Heart left ventricle (tissue), 16 donors: ENCODE data around the gene BARX1. TPM values are rescaled to one million over a fixed set of nuclear protein-coding genes. Genes with fewer than 3 reads are reported as not detected.
A peak's percentile ranks its signal among the peaks of the same experiment; 100 is the strongest.

Experiments
- ATAC-seq, 4 donors: fragments of 200-7000 bp; cut with Tn5 transposase; one replicate each; pipeline ENCODE4 v1.9.1; 2020 to 2022; ENCODE audit warnings: moderate library complexity in 4 of 4, mild to moderate bottlenecking in 3 of 4, moderate number of reproducible peaks in 1 of 4
- DNase-seq, 5 donors: peaks; one replicate each; pipeline ENCODE4 v3.0.0-alpha.2; 2020
- H3K27ac ChIP-seq, 12 donors: fragments of 200-600 bp; sonication (generic) in 4 of 12; one replicate each; pipeline versions ENCODE4 v1.5.0 to v1.8.0; 2016 to 2022; ENCODE audit warnings: mild to moderate bottlenecking in 2 of 12
- H3K27me3 ChIP-seq, 9 donors: fragments of 200-600 bp; sonication (generic) in 2 of 9; one replicate each; pipeline versions ENCODE4 v1.5.1 to v1.8.0; 2016 to 2022; ENCODE audit warnings: mild to moderate bottlenecking in 3 of 9
- H3K36me3 ChIP-seq, 9 donors: fragments of 200-600 bp; sonication (generic) in 2 of 9; one replicate each; pipeline versions ENCODE4 v1.5.0 to v1.8.0; 2018 to 2022; ENCODE audit warnings: mild to moderate bottlenecking in 2 of 9
- H3K4me1 ChIP-seq, 12 donors: fragments of 200-600 bp; sonication (generic) in 4 of 12; one replicate each; pipeline versions ENCODE4 v1.5.0 to v1.8.0; 2016 to 2022; ENCODE audit warnings: mild to moderate bottlenecking in 3 of 12
- H3K4me3 ChIP-seq, 12 donors: fragments of 200-600 bp; sonication (generic) in 4 of 12; one replicate each; pipeline versions ENCODE4 v1.5.0 to v1.8.0; 2017 to 2022; ENCODE audit warnings: mild to moderate bottlenecking in 9 of 12, moderate library complexity in 4 of 12
- H3K9me3 ChIP-seq, 12 donors: fragments of 200-600 bp; sonication (generic) in 4 of 12; one replicate each; pipeline versions ENCODE4 v1.5.0 to v1.8.0; 2016 to 2022; ENCODE audit warnings: mild to moderate bottlenecking in 1 of 12
- POLR2A ChIP-seq, 2 donors: fragments of 450-650 bp; IDR thresholded peaks; one replicate each; pipeline ENCODE4 v1.6.1; 2017; ENCODE audit warnings: antibody characterized with exemption in 2 of 2, mild to moderate bottlenecking in 2 of 2, moderate library complexity in 2 of 2
- WGBS, 4 donors: extraction: QIAGEN DNeasy Blood & Tissue Kit in 2 of 4; methylation state at CpG; one replicate each; pipeline versions ENCODE4 v1.1.5 to v1.1.7; 2013 to 2018; 5-methylcytosine and 5-hydroxymethylcytosine counted together
- intact Hi-C, 10 donors: fragments of 100-400 bp; cut with DNase I; formaldehyde crosslinking; loops; one replicate each; pipeline versions ENCODE4 v1.11.1 to v1.14.2; 2022
- polyA plus RNA-seq, 2 donors: library from polyadenylated mRNA; stranded (reverse); fragments of 200-250 nt; gene quantifications; one replicate each; pipeline ENCODE4 v1.2.3, GENCODE V29; 2013
- total RNA-seq, 9 donors: library from RNA; depleted of rRNA in 2 of 9; stranded (reverse); fragments of >200 nt in 2 of 9; fragmentation: NEBNext Ultra II Directional in 3 of 9; extraction: Animal tissue kit (Norgen Biotek cat#: 25700) in 3 of 9; gene quantifications; one replicate each; pipeline versions ENCODE4 v1.1.0 to v1.2.4, GENCODE V29; 2016 to 2023
- TF ChIP-seq, protein P1 (sequence below), 12 donors: fragments of 200-600 bp; sonication (generic) in 4 of 12; IDR thresholded peaks; one replicate each; pipeline versions ENCODE4 v1.5.0 to v1.8.0; 2018 to 2022; ENCODE audit warnings: antibody characterized with exemption in 12 of 12, mild to moderate bottlenecking in 5 of 12
- donor health status: ischemic (EF 13 %, LVEDD 7.1; RV severe dilation, severe dysfunction).
- donor health status: healthy with polysubstance abuse.
- donor health status: DM: no; HTN: yes; CAD: no.
- donor health status: DM: no; HTN: no; CAD: no.
- donor health status: ischemic (EF 25% LVEDD 6.9; RV normal size, moderate dysfunction).
- donor health status: ischemic (EF 25% LVEDD 5.7; RV mildly dilated, moderate dysfunction).
- donor health status: healthy.
- donor health status: DM: yes; HTN: yes; CAD: no.
- donor health status: ischemic (EF 35%, LVEDD 5.7; RV mildly dilated, moderate dysfunction).
- donor health status: nonischemic (EF 11% LVEDD 7.7; RV severe dilation, severe dysfunction).
- donor health status: DM: yes; HTN: yes; CAD: no.
- donor health status: PGD.
- donor health status: ischemic (EF 29% LVEDD 5.4; RV normal size, mild dysfunction).
- donor health status: nonischemic (EF 23%, LVEDD 6.1; RV moderate dilation, normal function).

The BARX1 gene
- total and polyA plus RNA-seq, 11 donors: not detected

DNA sequence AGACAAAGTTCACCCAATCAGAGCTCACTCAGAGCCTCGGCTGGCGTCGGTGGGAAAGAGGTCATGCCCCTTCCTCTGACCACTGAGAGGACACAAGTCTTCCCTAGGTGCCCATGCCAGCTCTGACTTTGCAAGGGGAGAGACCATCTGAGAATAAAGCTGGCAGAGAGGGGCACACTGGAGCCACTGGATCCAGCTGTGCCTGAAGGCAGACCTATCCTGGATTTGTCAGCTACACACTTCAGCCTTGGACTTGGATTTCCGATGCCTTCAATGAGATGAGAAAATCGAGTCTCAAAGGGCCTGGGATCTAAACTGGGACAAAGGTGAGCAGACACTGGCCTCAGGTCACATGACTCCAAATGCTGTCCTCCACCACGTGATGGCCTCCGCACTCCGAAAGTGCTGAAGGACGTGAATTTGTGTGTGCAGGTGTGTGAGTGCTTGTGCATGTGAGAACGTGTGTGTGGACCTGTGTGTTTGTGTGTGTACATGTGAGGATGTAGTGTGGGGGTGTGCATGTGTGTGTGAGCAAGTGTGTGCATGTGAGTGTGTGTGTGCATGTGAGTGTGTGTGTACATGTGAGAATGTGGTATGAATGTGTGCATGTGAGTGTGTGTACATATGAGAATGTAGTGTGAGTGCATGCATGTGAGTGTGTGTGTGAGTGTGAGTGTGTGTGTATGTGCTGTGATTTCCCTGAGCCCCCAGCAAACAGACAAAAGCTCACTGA lies 37.9 kb downstream of the BARX1 start:
- 80 to 84% (median 82%) methylated on average over 10 of the region's 10 CpGs for WGBS, 4 donors
- DNase-seq (peak in 1 of 5 donors; percentile 6), ATAC-seq (no peak)
- Histone ChIP-seq H3K36me3 (no peaks in the 10 kb centered on the region), H3K27me3 (peaks cover 0 to 12% (median 0%) of the 10 kb centered on the region in 9 donors), H3K4me1 (no peaks in the 10 kb centered on the region), H3K27ac (no peak overlapping the region), H3K4me3 (no peak overlapping the region), H3K9me3 (no peaks in the 10 kb centered on the region)
- TF ChIP-seq, protein P1, sequence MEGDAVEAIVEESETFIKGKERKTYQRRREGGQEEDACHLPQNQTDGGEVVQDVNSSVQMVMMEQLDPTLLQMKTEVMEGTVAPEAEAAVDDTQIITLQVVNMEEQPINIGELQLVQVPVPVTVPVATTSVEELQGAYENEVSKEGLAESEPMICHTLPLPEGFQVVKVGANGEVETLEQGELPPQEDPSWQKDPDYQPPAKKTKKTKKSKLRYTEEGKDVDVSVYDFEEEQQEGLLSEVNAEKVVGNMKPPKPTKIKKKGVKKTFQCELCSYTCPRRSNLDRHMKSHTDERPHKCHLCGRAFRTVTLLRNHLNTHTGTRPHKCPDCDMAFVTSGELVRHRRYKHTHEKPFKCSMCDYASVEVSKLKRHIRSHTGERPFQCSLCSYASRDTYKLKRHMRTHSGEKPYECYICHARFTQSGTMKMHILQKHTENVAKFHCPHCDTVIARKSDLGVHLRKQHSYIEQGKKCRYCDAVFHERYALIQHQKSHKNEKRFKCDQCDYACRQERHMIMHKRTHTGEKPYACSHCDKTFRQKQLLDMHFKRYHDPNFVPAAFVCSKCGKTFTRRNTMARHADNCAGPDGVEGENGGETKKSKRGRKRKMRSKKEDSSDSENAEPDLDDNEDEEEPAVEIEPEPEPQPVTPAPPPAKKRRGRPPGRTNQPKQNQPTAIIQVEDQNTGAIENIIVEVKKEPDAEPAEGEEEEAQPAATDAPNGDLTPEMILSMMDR (IDR thresholded peaks at IDR 0.05): no peak
- no peak for TF ChIP-seq POLR2A (IDR thresholded peaks at IDR 0.05)
- intact Hi-C loops: no loop called here

DNA sequence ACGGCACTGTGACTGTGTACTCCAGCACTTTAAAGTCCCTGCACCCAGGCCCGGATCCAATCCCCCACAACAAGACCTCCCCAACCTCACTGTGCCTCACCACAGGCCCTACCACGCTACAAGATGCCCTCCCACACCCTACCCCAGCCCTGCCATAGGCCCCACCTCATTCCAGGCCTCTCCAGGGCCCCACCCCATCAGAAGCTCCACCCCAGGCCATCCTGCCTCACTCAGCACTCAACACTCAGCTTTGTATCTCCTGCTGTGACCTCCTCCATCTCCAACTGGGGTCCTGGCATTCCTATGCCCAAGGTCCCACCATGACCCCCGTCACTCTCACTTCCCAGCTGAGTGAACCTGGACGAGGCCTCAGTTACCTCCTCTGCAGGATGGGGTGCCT lies 38.8 kb downstream of the BARX1 start:
- peaks cover 0 to 12% (median 0%) of the 10 kb centered on the region in 9 donors for H3K27me3 ChIP-seq
- TF ChIP-seq POLR2A (IDR thresholded peaks at IDR 0.05): no peak
- TF ChIP-seq, protein P1 (IDR thresholded peaks at IDR 0.05): no peak
- intact Hi-C loops: no loop called here

DNA sequence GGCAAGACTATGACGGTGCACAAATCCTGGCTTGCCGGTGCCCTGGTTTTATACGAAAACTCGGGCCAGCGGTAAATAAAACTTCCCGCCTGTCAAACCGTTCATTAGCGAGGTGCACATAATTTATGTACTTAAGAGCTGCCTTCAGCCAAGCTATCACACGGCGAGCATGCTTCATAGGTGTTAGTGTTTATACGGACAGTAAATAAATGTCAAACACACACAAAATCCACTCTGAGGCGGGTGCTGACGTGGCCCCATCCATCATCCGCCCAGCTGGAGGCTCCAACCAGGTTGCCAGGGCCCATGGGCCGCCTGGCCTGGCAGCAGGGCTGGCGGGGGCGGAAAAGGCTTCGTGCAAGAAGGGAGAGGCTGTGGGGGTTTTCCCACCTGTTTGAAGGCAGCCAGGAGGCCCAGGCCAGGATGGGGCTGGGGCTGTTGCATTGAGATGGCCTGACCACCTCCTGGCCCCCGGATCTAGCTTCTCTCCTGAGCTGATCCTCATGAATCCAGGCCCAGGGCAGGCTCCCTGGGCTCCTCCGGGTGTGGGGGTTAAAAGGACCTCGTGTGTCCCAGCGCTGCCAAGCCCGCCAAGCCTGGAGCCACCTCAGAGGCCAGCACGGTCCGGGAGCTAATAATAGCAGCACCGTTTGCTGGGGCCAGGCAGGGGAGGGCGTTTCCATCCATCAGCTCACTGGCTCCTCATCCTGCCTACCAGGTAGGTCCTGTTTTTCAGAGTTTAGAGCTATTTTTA lies 43.2 kb downstream of the BARX1 start:
- peak in 4 of 5 donors; percentile 41 to 76 (median 52) for DNase-seq
- Histone ChIP-seq H3K4me3 (no peak overlapping the region), H3K27me3 (peaks cover 0 to 9% (median 0%) of the 10 kb centered on the region in 9 donors), H3K27ac (no peak overlapping the region), H3K36me3 (no peaks in the 10 kb centered on the region), H3K4me1 (peaks cover 0 to 5% (median 0%) of the 10 kb centered on the region in 12 donors), H3K9me3 (peaks cover 0 to 3% (median 0%) of the 10 kb centered on the region in 12 donors)
- intact Hi-C loops: no loop called here
- 58 to 64% (median 62%) methylated on average over 23 to 27 of the region's 27 CpGs for WGBS, 4 donors
- TF ChIP-seq POLR2A (IDR thresholded peaks at IDR 0.05): no peak
- TF ChIP-seq, protein P1 (IDR thresholded peaks at IDR 0.05): no peak
- peak; percentile 78 to 94 (median 90) for ATAC-seq

More for the DNA sequence above, 38.8 kb downstream of the BARX1 start:
- H3K4me3 ChIP-seq: no peak overlapping the region
- H3K36me3 ChIP-seq: no peaks in the 10 kb centered on the region
- WGBS, 4 donors: 49 to 69% (median 63%) methylated on average over 5 of the region's 5 CpGs
- ATAC-seq (no peak), DNase-seq (no peak)
- H3K27ac ChIP-seq: no peak overlapping the region
- H3K9me3 ChIP-seq: no peaks in the 10 kb centered on the region
- H3K4me1 ChIP-seq: peaks cover 0 to 5% (median 0%) of the 10 kb centered on the region in 12 donors

DNA sequence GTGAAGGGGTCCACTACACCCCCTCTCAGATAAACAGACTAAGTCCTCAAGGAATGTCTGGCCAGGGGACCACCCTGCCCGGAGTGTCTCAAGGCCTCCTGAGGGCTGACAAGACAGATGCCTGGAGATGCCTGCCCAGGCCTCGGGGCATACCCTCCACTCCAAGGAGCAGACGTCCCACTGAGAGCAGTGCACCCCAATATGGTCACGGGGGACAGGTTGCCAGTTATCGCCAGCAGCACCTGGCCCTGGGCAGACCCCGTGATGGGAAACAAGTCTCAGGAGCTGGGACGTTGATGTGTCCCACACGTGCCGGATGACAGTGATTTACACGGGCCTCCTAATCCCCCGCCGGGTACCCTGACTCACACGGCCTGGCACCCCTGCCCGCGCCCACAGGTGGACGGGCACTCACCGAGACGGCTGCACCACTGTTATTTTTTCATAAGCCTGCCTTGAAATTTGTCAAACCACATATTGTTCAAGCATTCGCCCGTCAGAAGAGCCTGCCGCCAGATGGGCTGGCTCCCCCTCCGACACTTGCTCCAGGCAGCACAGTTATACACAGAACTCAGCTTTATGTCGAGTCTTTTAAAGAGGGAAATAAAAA lies 43.9 kb downstream of the BARX1 start:
- TF ChIP-seq POLR2A (IDR thresholded peaks at IDR 0.05): no peak
- TF ChIP-seq, protein P1 (IDR thresholded peaks at IDR 0.05): no peak
- ATAC-seq: no peak
- WGBS, 4 donors: 89 to 92% (median 90%) methylated on average over 17 to 23 of the region's 23 CpGs
- Histone ChIP-seq H3K4me3 (no peak overlapping the region), H3K4me1 (peaks cover 0 to 5% (median 0%) of the 10 kb centered on the region in 12 donors), H3K27ac (no peak overlapping the region), H3K27me3 (peaks cover 0 to 9% (median 0%) of the 10 kb centered on the region in 9 donors), H3K9me3 (peaks cover 0 to 6% (median 0%) of the 10 kb centered on the region in 12 donors), H3K36me3 (no peaks in the 10 kb centered on the region)
- intact Hi-C loops: no loop called here
- DNase-seq: no peak
